HepG2 (cell line): ENCODE results near the gene ABCC9. TPM values are rescaled to one million over a fixed set of nuclear protein-coding genes. Genes with fewer than 3 reads are reported as not detected.

ENCODE experiments used
- ATAC-seq: fragments of 200-7000 bp; cut with Tn5 transposase; 3 replicates; pipeline ENCODE4 v1.9.1; 2020; ENCODE audit warnings: mild to moderate bottlenecking, moderate library complexity
- BruUV-seq: library from RNA; stranded (reverse); fragments of 400-500 nt; replicated peaks from 2 replicates; lab custom pipeline; 2021; lab: Mats Ljungman, UMichigan
- CTCF ChIA-PET: fragments of 300-600 bp; formaldehyde crosslinking; extraction: SDS; loops from one replicate; lab custom pipeline; 2021; ENCODE audit warnings: low total read pairs, inconsistent platforms, low intra/inter-chr PET ratio; lab: Yijun Ruan, JAX
- POLR2A ChIA-PET: fragments of 350-600 bp; sonication (Branson Sonifier 250); formaldehyde crosslinking; loops from one replicate; lab custom pipeline; 2020; ENCODE audit warnings: antibody characterized with exemption, inconsistent platforms; lab: Yijun Ruan, JAX
- DNase-seq: peaks from one replicate; pipeline ENCODE4 v3.0.0-alpha.2; 2015; ENCODE audit warnings: low spot score
- FAIRE-seq: peaks from 3 replicates; lab custom pipeline; 2011; peaks lifted over from hg19 to GRCh38; lab: Jason Lieb, UNC
- H2AFZ ChIP-seq: one replicate; pipeline ENCODE4 v1.6.1; 2011; ENCODE audit warnings: low read length, inconsistent platforms
- H3K27ac ChIP-seq: fragments of 300-600 bp; 3 replicates; pipeline ENCODE4 v1.8.0; 2011; ENCODE audit warnings: mixed run types, mild to moderate bottlenecking, mixed read lengths, low read length, inconsistent platforms; ENCODE audit not compliant: insufficient read depth; ENCODE audit errors: extremely low read length
- H3K27me3 ChIP-seq, 2 experiments: fragments of 200-600 bp in 1 of 2; 2 replicates in 1 of 2; 3 replicates in 1 of 2; pipeline versions ENCODE4 v1.6.0 to v1.8.0; 2011; ENCODE audit warnings: low read length in 2 of 2, mild to moderate bottlenecking in 2 of 2, moderate library complexity in 2 of 2, inconsistent platforms in 1 of 2; ENCODE audit not compliant: insufficient read depth in 2 of 2, control insufficient read depth in 1 of 2
- H3K36me3 ChIP-seq, 2 experiments: fragments of 200-600 bp in 1 of 2; replicated peaks in 1 of 2; 2 replicates in 1 of 2; 3 replicates in 1 of 2; pipeline versions ENCODE4 v1.5.1 to v1.8.0; 2011; ENCODE audit warnings: low read length in 2 of 2, inconsistent platforms in 1 of 2; ENCODE audit not compliant: insufficient read depth in 2 of 2, control insufficient read depth in 1 of 2
- H3K4me1 ChIP-seq: 2 replicates; pipeline ENCODE4 v1.5.1; 2012; ENCODE audit warnings: low read length, inconsistent platforms; ENCODE audit not compliant: insufficient read depth
- H3K4me2 ChIP-seq: 2 replicates; pipeline ENCODE4 v1.6.0; 2011; ENCODE audit warnings: low read depth, low read length, inconsistent platforms
- H3K4me3 ChIP-seq, 3 experiments: fragments of 200-600 bp in 1 of 3; sonication (generic), shearing (Covaris generic) in 1 of 3; replicated peaks in 1 of 3; 2 replicates each; pipeline ENCODE4 v1.5.1; 2011 to 2016; ENCODE audit warnings: low read length in 3 of 3, inconsistent platforms in 2 of 3, low read depth in 2 of 3, mild to moderate bottlenecking in 2 of 3, control low read depth in 1 of 3, mixed read lengths in 1 of 3; ENCODE audit not compliant: insufficient read depth in 1 of 3
- H3K79me2 ChIP-seq: one replicate; pipeline ENCODE4 v1.6.1; 2011; ENCODE audit warnings: low read length, inconsistent platforms; ENCODE audit not compliant: insufficient read depth
- H3K9ac ChIP-seq: 2 replicates; pipeline ENCODE4 v1.6.0; 2011; ENCODE audit warnings: mild to moderate bottlenecking, low read depth, low read length, inconsistent platforms; ENCODE audit not compliant: insufficient read depth
- H3K9me3 ChIP-seq: 2 replicates; pipeline ENCODE4 v1.5.1; 2012; ENCODE audit warnings: mild to moderate bottlenecking, low read length
- H4K20me1 ChIP-seq: 2 replicates; pipeline ENCODE4 v1.6.0; 2011; ENCODE audit warnings: inconsistent platforms, mild to moderate bottlenecking, low read length, moderate library complexity; ENCODE audit not compliant: insufficient read depth
- CC2D1A ChIP-seq: sonication (generic); formaldehyde crosslinking; IDR thresholded peaks from 2 replicates; pipeline ENCODE4 v1.8.1; 2023; ENCODE audit warnings: mild to moderate bottlenecking, missing genetic modification reagents
- EEA1 ChIP-seq: sonication (generic); formaldehyde crosslinking; IDR thresholded peaks from 2 replicates; pipeline ENCODE4 v1.5.1; 2020; ENCODE audit warnings: mild to moderate bottlenecking, missing genetic modification reagents, borderline replicate concordance
- GATAD1 ChIP-seq: IDR thresholded peaks from 2 replicates; pipeline ENCODE4 v1.6.1; 2016; ENCODE audit warnings: missing genetic modification reagents, missing compliant biosample characterization
- HNF4A ChIP-seq: sonication (generic); formaldehyde crosslinking; IDR thresholded peaks from 2 replicates; pipeline ENCODE4 v1.4.0; 2020; ENCODE audit warnings: missing genetic modification reagents
- JARID2 ChIP-seq: sonication (generic); formaldehyde crosslinking; IDR thresholded peaks from 2 replicates; pipeline ENCODE4 v1.8.1; 2023; ENCODE audit warnings: missing genetic modification reagents, inconsistent platforms; ENCODE audit not compliant: insufficient replicate concordance
- NAIF1 ChIP-seq: sonication (generic); formaldehyde crosslinking; IDR thresholded peaks from 2 replicates; pipeline ENCODE4 v1.5.0; 2020; ENCODE audit warnings: mild to moderate bottlenecking, missing genetic modification reagents, borderline replicate concordance
- NCOA2 ChIP-seq: sonication (generic); formaldehyde crosslinking; IDR thresholded peaks from 2 replicates; pipeline ENCODE4 v1.8.0; 2022; ENCODE audit warnings: inconsistent platforms
- NCOR1 ChIP-seq: fragments of 200-600 bp; sonication (generic); IDR thresholded peaks from 2 replicates; pipeline ENCODE4 v1.7.0; 2017; ENCODE audit warnings: antibody characterized with exemption, low read length, borderline replicate concordance
- NR2F2 ChIP-seq: IDR thresholded peaks from 2 replicates; pipeline ENCODE4 v1.6.1; 2012; ENCODE audit warnings: low read depth, inconsistent platforms, borderline replicate concordance
- PREB ChIP-seq: sonication (generic); formaldehyde crosslinking; IDR thresholded peaks from 2 replicates; pipeline ENCODE4 v1.4.0; 2020; ENCODE audit warnings: missing genetic modification reagents
- RBAK ChIP-seq: sonication (generic); formaldehyde crosslinking; IDR thresholded peaks from 2 replicates; pipeline ENCODE4 v1.5.1; 2020; ENCODE audit warnings: mild to moderate bottlenecking, missing genetic modification reagents
- RFXANK ChIP-seq: IDR thresholded peaks from 2 replicates; pipeline ENCODE4 v1.6.1; 2016
- TAF15 ChIP-seq: fragments of 200-400 bp; formaldehyde crosslinking; IDR thresholded peaks from one replicate; pipeline ENCODE4 v1.6.1; 2018; ENCODE audit warnings: mild to moderate bottlenecking, low read depth, low read length; ENCODE audit not compliant: poor library complexity, severe bottlenecking
- TCF7L2 ChIP-seq: IDR thresholded peaks from 2 replicates; pipeline ENCODE4 v1.6.1; 2011; ENCODE audit warnings: mild to moderate bottlenecking, low read depth, low read length, moderate library complexity
- ZMYM4 ChIP-seq: sonication (generic); formaldehyde crosslinking; IDR thresholded peaks from 2 replicates; pipeline ENCODE4 v1.8.1; 2023; ENCODE audit warnings: mild to moderate bottlenecking, missing genetic modification reagents
- ZNF383 ChIP-seq: sonication (generic); formaldehyde crosslinking; IDR thresholded peaks from 2 replicates; pipeline ENCODE4 v1.4.0; 2020; ENCODE audit warnings: missing genetic modification reagents, mild to moderate bottlenecking, borderline replicate concordance
- ZNF703 ChIP-seq: sonication (generic); formaldehyde crosslinking; IDR thresholded peaks from 2 replicates; pipeline ENCODE4 v1.5.1; 2020; ENCODE audit warnings: missing genetic modification reagents, mild to moderate bottlenecking, moderate library complexity, borderline replicate concordance
- WGBS: methylation state at CpG from one replicate; pipeline ENCODE4 v1.1.6; 2017; ENCODE audit warnings: low lambda C conversion rate; 5-methylcytosine and 5-hydroxymethylcytosine counted together
- in situ Hi-C: cut with HindIII; loops from 2 replicates; pipeline ENCODE4 v1.10.0; 2017; ENCODE audit warnings: low pct_unique_long_range_greater_than_20kb; ENCODE audit not compliant: extremely low pct_ligation_motif_present
- intact Hi-C: fragments of 100-400 bp; cut with micrococcal nuclease; formaldehyde crosslinking; loops from one replicate; pipeline ENCODE4 v1.10.0; 2022; ENCODE audit not compliant: unreplicated experiment
- polyA plus RNA-seq, 8 experiments: library from polyadenylated mRNA; depleted of rRNA in 3 of 8; stranded (reverse) in 7 of 8; unstranded in 1 of 8; fragments of >200 nt; fragmentation: Illumina TruSeq in 4 of 8; extraction: Trizol in 4 of 8; gene quantifications; 2 replicates each; pipeline versions ENCODE4 v1.2.1 to v1.2.3, GENCODE V29; 2011 to 2016; ENCODE audit warnings: low read depth in 4 of 8, missing spikeins in 1 of 8, mixed read lengths in 1 of 8; ENCODE audit not compliant: insufficient read depth in 1 of 8
- total RNA-seq, 5 experiments: library from RNA; depleted of rRNA; stranded (reverse); fragments of >200 nt; fragmentation: Illumina TruSeq; extraction: Trizol; gene quantifications; 2 replicates each; pipeline ENCODE4 v1.2.3, GENCODE V29; 2016; ENCODE audit warnings: low read depth in 1 of 5

ABCC9 gene
- total and polyA plus RNA-seq, 2 of the 13 experiments (the other 11 are each of a cell fraction or from before 2014, with no cell fraction given): not detected

DNA sequence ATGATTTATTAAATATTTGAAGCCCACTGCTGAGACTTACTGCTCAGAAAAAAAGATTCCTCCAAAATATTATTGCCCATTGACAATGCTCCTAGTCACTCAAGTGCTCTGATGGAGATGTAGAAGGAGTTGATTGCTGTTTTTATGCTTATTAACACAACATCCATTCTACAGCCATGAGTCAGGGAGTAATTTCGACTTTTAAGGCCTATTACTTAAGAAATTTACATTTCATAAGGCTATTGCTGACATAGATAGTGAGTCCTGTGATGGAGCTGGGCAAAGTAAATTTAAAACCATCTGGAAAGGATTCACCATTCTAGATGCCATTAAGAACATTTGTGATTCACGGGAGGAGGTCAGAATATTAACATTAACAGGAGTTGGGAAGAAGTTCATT lies 171.9 kb downstream of the ABCC9 start:
- intact Hi-C loops: no loop called here
- Histone ChIP-seq H3K4me2 (no peak overlapping the region), H3K4me1 (no peaks in the 10 kb centered on the region), H3K36me3 (no peaks in the 10 kb centered on the region), H4K20me1 (no peaks in the 10 kb centered on the region), H3K27ac (no peak overlapping the region), H3K9ac (no peak overlapping the region), H3K27me3 (no peaks in the 10 kb centered on the region), H3K9me3 (no peaks in the 10 kb centered on the region), H2AFZ (no peak overlapping the region), H3K79me2 (no peaks in the 10 kb centered on the region)
- CTCF ChIA-PET: no interaction called here
- FAIRE-seq: no peak
- ATAC-seq: no peak
- in situ Hi-C loops: no loop called here
- POLR2A ChIA-PET: no interaction called here
- 0% methylated on average over 2 of the region's 2 CpGs for WGBS
- TF ChIP-seq NR2F2: no peak
- no peak for TF ChIP-seq CC2D1A (CRISPR knock-in tag)
- no peak for TF ChIP-seq RBAK
- TF ChIP-seq ZNF703 (CRISPR knock-in tag): no peak
- TF ChIP-seq JARID2: no peak
- TF ChIP-seq ZMYM4: no peak
- TF ChIP-seq TAF15: no peak
- no peak for TF ChIP-seq NCOA2
- no peak for TF ChIP-seq EEA1 (CRISPR knock-in tag)
- no peak for TF ChIP-seq GATAD1 (CRISPR knock-in tag)
- TF ChIP-seq RFXANK (CRISPR knock-in tag): no peak
- TF ChIP-seq NCOR1: no peak
- TF ChIP-seq TCF7L2: no peak
- TF ChIP-seq ZNF383 (CRISPR knock-in tag): no peak
- TF ChIP-seq PREB (CRISPR knock-in tag): no peak
- no peak for TF ChIP-seq HNF4A (CRISPR knock-in tag)
- TF ChIP-seq NAIF1 (CRISPR knock-in tag): no peak
- TF ChIP-seq, all 625 proteins: peak for 0
- no peak overlapping the region for H3K4me3 ChIP-seq
- BruUV-seq: no TSS peak
- no peak for DNase-seq
